Measurements from ENCODE around the gene CPNE6. TPM values are rescaled to one million over a fixed set of nuclear protein-coding genes. Genes with fewer than 3 reads are reported as not detected.

Gene CPNE6
- total and polyA plus RNA-seq, 2 of the 13 experiments (the other 11 are each of a cell fraction or from before 2014, with no cell fraction given) = not detected

DNA sequence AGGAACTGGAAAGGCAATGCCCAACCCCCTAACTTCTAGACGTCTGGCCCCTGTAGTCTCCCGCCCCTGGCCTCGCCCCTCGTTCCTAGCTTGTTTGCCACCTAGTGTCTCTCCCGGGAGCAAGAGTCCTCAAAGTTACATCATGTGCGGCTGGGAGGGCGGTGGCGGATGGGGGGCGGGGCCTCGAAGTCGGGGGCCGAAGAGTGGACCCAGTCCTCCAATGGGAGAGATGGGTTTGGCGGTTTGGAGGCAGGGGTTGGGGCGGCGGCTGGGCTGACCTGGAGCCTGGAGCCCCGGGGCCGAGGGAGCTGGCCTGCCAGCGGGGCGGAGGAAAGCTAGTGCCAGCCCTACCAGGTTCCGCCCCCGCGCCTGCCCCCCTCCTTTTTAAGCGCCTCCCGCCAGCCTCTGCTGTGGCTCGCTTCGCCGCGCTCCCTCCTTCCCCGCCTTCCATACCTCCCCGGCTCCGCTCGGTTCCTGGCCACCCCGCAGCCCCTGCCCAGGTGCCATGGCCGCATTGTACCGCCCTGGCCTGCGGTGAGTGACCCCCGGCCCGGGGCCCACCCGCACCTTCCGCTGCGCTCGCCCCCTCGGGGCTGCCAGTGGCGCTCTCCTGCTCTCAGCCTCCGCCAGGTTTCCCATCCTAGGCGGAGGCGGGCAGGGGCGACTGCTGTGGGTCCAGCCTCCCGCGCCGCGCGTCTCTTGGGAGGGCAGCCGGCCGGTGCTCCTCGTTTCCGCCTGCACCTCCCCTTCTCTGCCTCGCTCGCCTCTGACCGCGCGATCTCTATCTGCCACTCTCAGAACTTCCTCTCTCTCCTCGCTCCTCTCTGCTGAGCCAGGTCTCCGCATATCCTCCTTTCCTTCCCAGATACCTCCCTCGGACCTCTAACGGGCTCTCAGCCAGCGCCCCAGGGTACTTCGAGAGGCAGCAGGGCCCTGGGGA lies 22.8 kb downstream of the CPNE6 start, which contains the start of gene PCK2 (continued):
- TF ChIP-seq, protein P1, sequence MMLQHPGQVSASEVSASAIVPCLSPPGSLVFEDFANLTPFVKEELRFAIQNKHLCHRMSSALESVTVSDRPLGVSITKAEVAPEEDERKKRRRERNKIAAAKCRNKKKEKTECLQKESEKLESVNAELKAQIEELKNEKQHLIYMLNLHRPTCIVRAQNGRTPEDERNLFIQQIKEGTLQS (CRISPR knock-in tag; IDR thresholded peaks at IDR 0.05) = peak; percentile 66
- TF ChIP-seq, protein P2, sequence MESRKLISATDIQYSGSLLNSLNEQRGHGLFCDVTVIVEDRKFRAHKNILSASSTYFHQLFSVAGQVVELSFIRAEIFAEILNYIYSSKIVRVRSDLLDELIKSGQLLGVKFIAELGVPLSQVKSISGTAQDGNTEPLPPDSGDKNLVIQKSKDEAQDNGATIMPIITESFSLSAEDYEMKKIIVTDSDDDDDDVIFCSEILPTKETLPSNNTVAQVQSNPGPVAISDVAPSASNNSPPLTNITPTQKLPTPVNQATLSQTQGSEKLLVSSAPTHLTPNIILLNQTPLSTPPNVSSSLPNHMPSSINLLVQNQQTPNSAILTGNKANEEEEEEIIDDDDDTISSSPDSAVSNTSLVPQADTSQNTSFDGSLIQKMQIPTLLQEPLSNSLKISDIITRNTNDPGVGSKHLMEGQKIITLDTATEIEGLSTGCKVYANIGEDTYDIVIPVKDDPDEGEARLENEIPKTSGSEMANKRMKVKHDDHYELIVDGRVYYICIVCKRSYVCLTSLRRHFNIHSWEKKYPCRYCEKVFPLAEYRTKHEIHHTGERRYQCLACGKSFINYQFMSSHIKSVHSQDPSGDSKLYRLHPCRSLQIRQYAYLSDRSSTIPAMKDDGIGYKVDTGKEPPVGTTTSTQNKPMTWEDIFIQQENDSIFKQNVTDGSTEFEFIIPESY (CRISPR knock-in tag; IDR thresholded peaks at IDR 0.05) = 0 out of 2 replicates have a peak, but pooled peaks have one; percentile 14
- TF ChIP-seq ZNF441 (CRISPR knock-in tag; IDR thresholded peaks at IDR 0.05; ENCODE audit: borderline replicate concordance) (peak; percentile 68; the same call in 1 of the 2 replicates), SMAD9 (CRISPR knock-in tag; IDR thresholded peaks at IDR 0.05) (peak; percentile 25; the same call in 1 of the 2 replicates), FIP1L1 (IDR thresholded peaks at IDR 0.05; ENCODE audit: borderline replicate concordance, insufficient read depth, low read depth, low read length) (peak; percentile 82; the same call in 1 of the 2 replicates), KAT7 (CRISPR knock-in tag; IDR thresholded peaks at IDR 0.05; ENCODE audit: borderline replicate concordance) (peak; percentile 100), MAF1 (CRISPR knock-in tag; IDR thresholded peaks at IDR 0.05; ENCODE audit: borderline replicate concordance) (peak; percentile 97), ZNF512B (CRISPR knock-in tag; IDR thresholded peaks at IDR 0.05; ENCODE audit: borderline replicate concordance) (peak; percentile 100), AKNA (CRISPR knock-in tag; IDR thresholded peaks at IDR 0.05; ENCODE audit: borderline replicate concordance) (peak; percentile 85), POLR2A (IDR thresholded peaks at IDR 0.05; ENCODE audit: insufficient read depth in 1 of 2, low read depth in 2 of 2, low read length in 2 of 2) (peak in 1 of 2 experiments; percentile 98; a peak in 2 of 4 replicates), ZNF3 (CRISPR knock-in tag; IDR thresholded peaks at IDR 0.05) (peak; percentile 68; the same call in 1 of the 2 replicates), ATAD3A (CRISPR knock-in tag; IDR thresholded peaks at IDR 0.05) (peak; percentile 80; the same call in 1 of the 2 replicates), TP53 (CRISPR knock-in tag; conservative IDR thresholded peaks at IDR 0.05) (peak; percentile 91; the same call in 1 of the 2 replicates), TEAD2 (CRISPR knock-in tag; IDR thresholded peaks at IDR 0.05) (peak; percentile 93), RXRA (CRISPR knock-in tag; IDR thresholded peaks at IDR 0.05) (peak; percentile 90), DR1 (CRISPR knock-in tag; IDR thresholded peaks at IDR 0.05) (peak; percentile 100; the same call in 1 of the 2 replicates)

Data from HepG2 (cell line).